SJCRH30 (cell line): Measurements from ENCODE around the gene ITIH5. TPM values are rescaled to one million over a fixed set of nuclear protein-coding genes. Genes with fewer than 3 reads are reported as not detected.
"Not testable (repeated sequence)": the region's sequence is repeated elsewhere in the genome, so short reads cannot be mapped to it uniquely, and the experiment has no call there.

Source experiments
- DNase-seq, 2 experiments: peaks; one replicate each; pipeline ENCODE4 v3.0.0-alpha.2; 2015 to 2020
- H3K27ac ChIP-seq: fragments of 250-450 bp; sonication (Bioruptor Pico); 2 replicates; pipeline ENCODE4 v1.5.1; 2020; ENCODE audit warnings: mild to moderate bottlenecking, moderate library complexity
- H3K27me3 ChIP-seq: fragments of 250-450 bp; sonication (Bioruptor Pico); 2 replicates; pipeline ENCODE4 v1.5.1; 2020; ENCODE audit warnings: mild to moderate bottlenecking, moderate library complexity
- H3K36me3 ChIP-seq: fragments of 250-450 bp; sonication (Bioruptor Pico); 2 replicates; pipeline ENCODE4 v1.5.1; 2020; ENCODE audit warnings: mild to moderate bottlenecking, moderate library complexity
- H3K4me1 ChIP-seq: fragments of 250-450 bp; sonication (Bioruptor Pico); 2 replicates; pipeline ENCODE4 v1.5.1; 2020; ENCODE audit warnings: mild to moderate bottlenecking, moderate library complexity
- H3K4me3 ChIP-seq: fragments of 250-450 bp; sonication (Bioruptor Pico); 2 replicates; pipeline ENCODE4 v1.5.1; 2020; ENCODE audit warnings: mild to moderate bottlenecking, moderate library complexity
- H3K9me3 ChIP-seq: fragments of 250-450 bp; sonication (Bioruptor Pico); replicated peaks from 2 replicates; pipeline ENCODE4 v1.5.1; 2020; ENCODE audit warnings: mild to moderate bottlenecking, moderate library complexity
- total RNA-seq: library from RNA; depleted of rRNA; stranded (reverse); fragments of >200 nt; shearing (Covaris generic); gene quantifications from 2 replicates; pipeline ENCODE4 v1.2.3, GENCODE V29; 2014

Gene ITIH5
- total RNA-seq, 1 experiment from 2014 or later = 0.65 TPM

GRCh38 chr10:7664707-7665106, 2.1 kb downstream of the ITIH5 start:
- no peaks in the 10 kb centered on the region for H3K4me1 ChIP-seq
- H3K27ac ChIP-seq = no peak overlapping the region
- H3K9me3 ChIP-seq = no peaks in the 10 kb centered on the region
- DNase-seq = no peak
- H3K4me3 ChIP-seq = no peak overlapping the region
- no peaks in the 10 kb centered on the region for H3K27me3 ChIP-seq
- H3K36me3 ChIP-seq = no peaks in the 10 kb centered on the region

DNA sequence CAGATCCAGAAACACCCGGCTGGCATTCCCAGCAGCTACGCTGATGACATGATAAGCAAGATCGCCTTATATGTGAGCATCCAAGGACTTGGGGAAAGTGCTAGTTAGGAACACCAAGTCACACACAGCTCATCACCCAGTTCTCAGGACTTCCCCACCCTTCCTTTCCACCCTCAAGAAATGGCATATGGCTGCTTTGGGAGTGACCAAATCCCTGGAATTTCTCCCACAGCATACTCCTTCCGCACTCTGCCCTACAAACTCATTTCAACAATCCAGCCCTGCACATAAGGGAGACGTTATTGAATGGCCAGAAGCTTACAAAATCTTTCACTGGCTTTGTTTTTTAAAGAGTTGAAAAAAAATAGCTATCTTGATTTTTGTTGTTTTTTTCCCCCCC, 4.2 kb downstream of the ITIH5 start:
- Histone ChIP-seq H3K9me3 (no peaks in the 10 kb centered on the region), H3K27me3 (no peaks in the 10 kb centered on the region), H3K4me1 (no peaks in the 10 kb centered on the region), H3K36me3 (no peaks in the 10 kb centered on the region), H3K27ac (no peak overlapping the region), H3K4me3 (no peak overlapping the region)
- DNase-seq = no peak

DNA sequence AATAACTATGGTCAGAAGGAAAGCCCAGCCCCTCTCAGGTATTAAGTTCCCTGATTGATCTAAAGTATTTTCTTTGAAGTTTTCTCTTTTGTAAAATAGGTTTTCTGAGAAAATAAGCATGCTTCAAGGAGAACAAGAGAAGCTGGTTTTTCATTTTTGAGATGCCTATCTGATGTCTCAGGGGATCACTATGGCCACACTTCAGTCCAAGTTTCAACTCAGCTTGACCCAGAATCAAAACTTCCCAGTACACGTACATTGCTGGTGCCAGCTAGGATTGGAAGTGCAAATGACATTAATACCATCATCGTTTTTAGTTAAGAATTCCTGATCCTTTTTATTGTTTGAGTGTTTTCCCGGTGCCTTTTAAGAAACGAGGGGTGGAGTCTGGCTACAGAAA, 7.2 kb downstream of the ITIH5 start:
- no peak overlapping the region for H3K4me3 ChIP-seq
- no peak for DNase-seq
- H3K9me3 ChIP-seq = no peaks in the 10 kb centered on the region
- no peak overlapping the region for H3K27ac ChIP-seq
- no peaks in the 10 kb centered on the region for H3K4me1 ChIP-seq
- H3K36me3 ChIP-seq = no peaks in the 10 kb centered on the region
- H3K27me3 ChIP-seq = no peaks in the 10 kb centered on the region

DNA sequence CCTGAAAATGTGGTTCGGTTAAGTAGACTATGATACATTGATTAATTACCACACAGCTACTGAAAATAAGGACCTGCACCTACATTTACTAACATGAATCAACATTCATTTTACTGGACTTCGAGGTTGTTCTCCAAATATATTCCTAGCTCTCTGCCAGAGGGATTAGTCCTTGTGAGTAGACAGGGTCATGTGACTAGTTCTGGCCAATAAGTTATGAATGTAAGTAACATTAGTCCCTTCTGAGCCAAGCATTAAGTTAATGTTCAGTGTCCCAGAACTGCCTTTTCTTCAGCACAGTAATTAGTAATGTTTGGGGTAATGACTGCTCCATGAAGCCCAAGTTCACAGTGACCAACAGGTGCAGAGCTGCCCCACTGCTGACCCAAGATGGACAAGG, 9.2 kb downstream of the ITIH5 start:
- Histone ChIP-seq H3K9me3 (no peaks in the 10 kb centered on the region), H3K4me3 (no peak overlapping the region), H3K36me3 (no peaks in the 10 kb centered on the region), H3K4me1 (no peaks in the 10 kb centered on the region), H3K27ac (no peak overlapping the region), H3K27me3 (no peaks in the 10 kb centered on the region)
- no peak for DNase-seq

DNA sequence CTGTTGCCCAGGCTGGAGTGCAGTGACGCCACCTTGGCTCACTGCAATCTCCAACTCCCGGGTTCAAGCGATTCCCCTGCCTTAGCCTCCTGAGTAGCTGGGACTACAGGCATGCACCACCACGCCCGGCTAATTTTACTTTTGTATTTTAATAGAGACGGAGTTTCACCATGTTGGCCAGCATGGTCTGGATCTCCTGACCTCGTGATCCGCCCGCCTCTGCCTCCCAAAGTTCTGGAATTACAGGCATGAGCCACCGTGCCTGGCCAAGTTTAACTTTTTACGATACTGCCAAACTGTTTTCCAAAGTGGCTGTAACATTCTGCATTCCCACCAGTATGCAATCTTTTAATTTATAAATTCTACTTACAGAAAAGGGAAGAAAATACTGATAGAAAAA, 9.7 kb downstream of the ITIH5 start:
- H3K36me3 ChIP-seq, H3K27me3 ChIP-seq, H3K27ac ChIP-seq, H3K4me1 ChIP-seq, H3K9me3 ChIP-seq, DNase-seq, H3K4me3 ChIP-seq: not testable (repeated sequence)

DNA sequence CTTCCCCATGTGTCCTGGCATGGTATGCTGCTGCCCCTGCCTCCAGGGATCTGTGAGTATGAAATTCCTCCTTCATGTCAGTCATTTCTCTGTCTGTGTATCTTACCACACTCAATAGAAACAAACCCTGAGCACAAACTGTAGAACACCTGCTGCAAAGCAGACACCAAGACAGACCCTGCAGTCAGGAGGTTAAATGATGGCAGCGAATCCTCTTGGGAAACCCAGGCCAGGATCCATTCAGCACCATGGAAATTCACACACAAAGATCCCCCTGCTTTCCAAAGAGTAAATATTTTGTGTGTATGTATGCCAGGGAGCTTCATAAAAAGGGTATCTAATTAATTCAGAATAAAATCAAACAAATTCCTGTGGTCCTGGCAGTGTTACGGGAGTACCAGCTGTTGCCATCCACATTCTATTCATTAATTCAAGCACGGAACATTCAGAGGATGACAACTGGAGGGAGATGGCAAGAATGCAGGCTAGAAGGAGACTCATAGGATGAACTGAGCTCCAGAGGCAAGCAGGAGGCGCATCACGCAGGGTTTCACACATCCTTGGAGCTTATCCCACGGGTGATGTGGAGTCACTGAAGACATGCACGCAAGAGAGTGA, 14.8 kb downstream of the ITIH5 start:
- H3K27me3 ChIP-seq = no peaks in the 10 kb centered on the region
- H3K4me1 ChIP-seq = no peaks in the 10 kb centered on the region
- H3K27ac ChIP-seq = 0 out of 2 replicates have a peak overlapping the region, but pooled peaks have one; percentile 10
- H3K36me3 ChIP-seq = no peaks in the 10 kb centered on the region
- DNase-seq = peak in 1 of 2 experiments; percentile 17
- no peak overlapping the region for H3K4me3 ChIP-seq
- no peaks in the 10 kb centered on the region for H3K9me3 ChIP-seq

DNA sequence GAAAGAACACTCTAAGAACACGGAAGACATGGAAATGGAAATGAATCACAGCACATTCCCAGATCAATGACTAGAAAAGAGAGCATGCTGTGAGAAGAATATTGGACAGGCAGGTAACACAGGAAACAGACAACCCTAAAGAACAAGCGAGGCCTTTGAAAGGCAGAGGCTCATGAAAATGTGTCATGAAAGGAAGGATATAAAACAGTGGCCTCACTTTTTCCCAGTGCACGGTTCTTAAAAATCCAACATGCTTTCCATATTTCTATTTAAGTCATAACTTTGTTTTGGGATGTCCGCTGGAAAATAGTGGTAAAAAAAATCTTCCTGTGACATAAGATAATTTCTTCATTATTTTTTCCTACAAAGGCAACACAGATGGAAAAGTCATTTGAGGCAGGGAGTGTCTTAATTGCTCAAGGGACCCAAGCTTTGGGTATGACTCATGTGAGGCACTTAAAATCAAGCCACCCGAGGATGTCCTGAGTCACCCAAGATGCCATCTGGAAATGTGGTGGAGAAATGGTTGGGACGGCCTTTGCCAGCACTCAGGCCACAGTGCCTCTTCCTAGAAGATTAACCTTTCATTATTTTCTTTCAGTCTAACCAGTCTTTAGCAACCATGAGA, 17.0 kb downstream of the ITIH5 start:
- Histone ChIP-seq H3K27ac (no peak overlapping the region), H3K27me3 (no peaks in the 10 kb centered on the region), H3K4me1 (no peaks in the 10 kb centered on the region), H3K36me3 (no peaks in the 10 kb centered on the region), H3K4me3 (no peak overlapping the region), H3K9me3 (no peaks in the 10 kb centered on the region)
- no peak for DNase-seq

GRCh38 chr10:7647062-7647664, 19.6 kb downstream of the ITIH5 start:
- Histone ChIP-seq H3K27me3 (no peaks in the 10 kb centered on the region), H3K9me3 (no peaks in the 10 kb centered on the region), H3K36me3 (no peaks in the 10 kb centered on the region), H3K4me1 (no peaks in the 10 kb centered on the region), H3K4me3 (no peak overlapping the region), H3K27ac (no peak overlapping the region)
- DNase-seq = no peak

- no peaks in the 10 kb centered on the region for H3K36me3 ChIP-seq
- H3K4me3 ChIP-seq = no peak overlapping the region
- no peak overlapping the region for H3K27ac ChIP-seq
- no peaks in the 10 kb centered on the region for H3K9me3 ChIP-seq
- no peak for DNase-seq
- no peaks in the 10 kb centered on the region for H3K27me3 ChIP-seq
- no peaks in the 10 kb centered on the region for H3K4me1 ChIP-seq
Observed at GRCh38 chr10:7642491-7643011, 24.2 kb downstream of the ITIH5 start.

DNA sequence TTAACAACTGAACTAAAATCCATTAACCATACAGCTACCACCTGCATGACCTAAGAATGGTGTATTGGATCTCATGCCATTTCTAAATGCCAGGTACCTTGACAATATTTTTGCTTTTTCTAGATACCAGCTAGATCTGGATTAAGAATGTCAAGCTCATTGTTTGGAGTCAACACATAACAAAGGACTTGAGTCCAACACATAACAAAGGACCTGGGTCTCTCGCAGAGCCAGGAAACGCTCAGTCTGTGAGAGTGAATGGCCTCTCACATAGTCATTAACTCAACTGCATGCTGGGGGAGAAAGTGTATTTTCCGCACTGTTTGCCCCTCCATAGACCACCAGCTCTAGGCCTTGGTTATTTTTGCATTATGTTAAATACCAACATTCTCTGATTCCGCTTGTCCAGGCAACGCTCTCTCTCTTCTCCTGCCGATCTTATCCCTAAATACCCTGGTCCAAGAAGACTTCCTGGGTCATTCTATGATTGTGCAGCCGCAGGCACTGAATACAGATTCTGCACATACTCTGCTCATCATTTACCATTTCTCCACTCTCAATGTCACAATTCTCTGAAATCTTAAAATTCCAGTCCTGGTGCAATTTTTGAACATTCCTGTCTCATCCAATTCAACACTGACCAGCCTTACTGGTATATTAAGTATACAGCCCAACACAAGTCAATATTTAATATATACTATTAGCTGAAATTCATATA, 31.2 kb downstream of the ITIH5 start:
- H3K27me3 ChIP-seq = no peaks in the 10 kb centered on the region
- H3K36me3 ChIP-seq = no peaks in the 10 kb centered on the region
- H3K27ac ChIP-seq = no peak overlapping the region
- no peak overlapping the region for H3K4me3 ChIP-seq
- no peak for DNase-seq
- H3K9me3 ChIP-seq = no peaks in the 10 kb centered on the region
- no peaks in the 10 kb centered on the region for H3K4me1 ChIP-seq

DNA sequence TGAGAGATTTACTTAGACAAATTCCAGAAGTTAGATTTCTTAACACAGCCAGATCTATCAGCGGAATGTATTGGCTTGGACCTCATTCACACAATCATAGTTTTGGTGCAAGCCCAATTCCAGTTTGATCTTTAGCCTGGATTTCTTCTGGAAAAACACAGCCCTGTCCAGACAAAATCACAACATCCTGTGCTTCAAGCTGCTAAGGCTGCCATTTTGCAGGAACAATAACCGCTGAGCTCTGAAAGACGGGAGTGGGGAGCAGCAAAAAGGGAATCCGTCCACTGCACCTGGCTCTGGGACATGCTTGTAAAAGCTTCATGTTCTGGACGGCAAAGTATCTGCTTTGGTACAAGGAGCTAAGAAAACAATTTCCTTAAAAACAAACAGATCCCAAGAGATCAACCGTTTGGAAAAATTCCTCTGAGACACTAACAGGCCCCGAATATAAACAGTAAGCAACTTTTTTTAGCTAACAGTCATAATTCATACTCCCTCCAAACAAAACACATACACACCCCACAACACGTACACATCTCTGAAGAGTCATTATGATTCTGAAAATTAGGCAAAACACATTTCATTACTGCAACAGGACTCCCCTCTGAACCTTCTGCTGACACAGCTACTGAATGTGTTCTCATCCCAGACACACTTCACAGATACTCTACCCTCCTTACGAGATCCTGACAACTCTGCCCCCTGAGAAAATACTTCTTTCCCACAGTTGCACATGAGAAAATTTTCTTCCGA, 32.4 kb downstream of the ITIH5 start:
- no peaks in the 10 kb centered on the region for H3K9me3 ChIP-seq
- H3K27ac ChIP-seq = no peak overlapping the region
- no peak overlapping the region for H3K4me3 ChIP-seq
- H3K27me3 ChIP-seq = no peaks in the 10 kb centered on the region
- no peaks in the 10 kb centered on the region for H3K4me1 ChIP-seq
- DNase-seq = no peak
- H3K36me3 ChIP-seq = no peaks in the 10 kb centered on the region

GRCh38 chr10:7626283-7626682, 40.5 kb downstream of the ITIH5 start:
- Histone ChIP-seq H3K27ac (no peak overlapping the region), H3K4me3 (no peak overlapping the region), H3K27me3 (no peaks in the 10 kb centered on the region), H3K9me3 (no peaks in the 10 kb centered on the region), H3K36me3 (no peaks in the 10 kb centered on the region), H3K4me1 (no peaks in the 10 kb centered on the region)
- DNase-seq = no peak

GRCh38 chr10:7625836-7626235, 40.9 kb downstream of the ITIH5 start:
- Histone ChIP-seq H3K27ac (no peak overlapping the region), H3K4me1 (no peaks in the 10 kb centered on the region), H3K36me3 (no peaks in the 10 kb centered on the region), H3K27me3 (no peaks in the 10 kb centered on the region), H3K4me3 (no peak overlapping the region), H3K9me3 (no peaks in the 10 kb centered on the region)
- DNase-seq = no peak

- no peak overlapping the region for H3K27ac ChIP-seq
- no peaks in the 10 kb centered on the region for H3K9me3 ChIP-seq
- no peak for DNase-seq
- no peaks in the 10 kb centered on the region for H3K27me3 ChIP-seq
- H3K36me3 ChIP-seq = no peaks in the 10 kb centered on the region
- no peak overlapping the region for H3K4me3 ChIP-seq
- H3K4me1 ChIP-seq = no peaks in the 10 kb centered on the region
Observed at GRCh38 chr10:7625009-7625408, 41.8 kb downstream of the ITIH5 start.
